Thymus (tissue), 11 donors: ENCODE measurements around the gene CSTF2T. TPM values are rescaled to one million over a fixed set of nuclear protein-coding genes. Genes with fewer than 3 reads are reported as not detected.

ENCODE experiments used
- DNase-seq, 9 donors: peaks; one replicate each; pipeline ENCODE4 v3.0.0-alpha.2; 2013; ENCODE audit warnings: low spot score in 9 of 9, low read depth in 6 of 9, missing footprints in 1 of 9
- H3K27ac ChIP-seq, 2 donors: one replicate each; pipeline ENCODE4 v1.5.1; 2013; ENCODE audit warnings: control low read depth in 1 of 2, low read depth in 1 of 2, low read length in 1 of 2, mild to moderate bottlenecking in 1 of 2, moderate library complexity in 1 of 2
- H3K27me3 ChIP-seq, 2 donors: one replicate each; pipeline ENCODE4 v1.5.1; 2013; ENCODE audit warnings: low read length in 1 of 2; ENCODE audit not compliant: control insufficient read depth in 2 of 2, insufficient read depth in 1 of 2
- H3K36me3 ChIP-seq, 2 donors: one replicate each; pipeline ENCODE4 v1.5.1; 2013; ENCODE audit warnings: low read length in 1 of 2, mild to moderate bottlenecking in 1 of 2, moderate library complexity in 1 of 2; ENCODE audit not compliant: control insufficient read depth in 2 of 2, insufficient read depth in 2 of 2
- H3K4me1 ChIP-seq, 2 donors: one replicate each; pipeline ENCODE4 v1.5.1; 2013; ENCODE audit warnings: low read length in 2 of 2; ENCODE audit not compliant: control insufficient read depth in 2 of 2, insufficient read depth in 2 of 2
- H3K4me3 ChIP-seq, 2 donors: one replicate each; pipeline ENCODE4 v1.5.1; 2013; ENCODE audit warnings: low read length in 2 of 2, control low read depth in 1 of 2, mild to moderate bottlenecking in 1 of 2
- H3K9me3 ChIP-seq, 2 donors: one replicate each; pipeline ENCODE4 v1.5.1; 2013; ENCODE audit warnings: low read length in 1 of 2, mild to moderate bottlenecking in 1 of 2; ENCODE audit not compliant: control insufficient read depth in 2 of 2, insufficient read depth in 1 of 2
- WGBS: extraction: QIAGEN DNeasy Blood & Tissue Kit; methylation state at CpG from one replicate; pipeline ENCODE4 v1.1.7; 2013; 5-methylcytosine and 5-hydroxymethylcytosine counted together
- polyA plus RNA-seq: library from polyadenylated mRNA; stranded (reverse); fragments of 200-250 nt; gene quantifications from one replicate; pipeline ENCODE4 v1.2.3, GENCODE V29; 2013
- total RNA-seq: library from RNA; stranded (reverse); fragments of 120-200 nt; gene quantifications from one replicate; pipeline ENCODE4 v1.2.4, GENCODE V29; 2013
- donor health status: healthy.

CSTF2T gene
- total and polyA plus RNA-seq, 2 donors = 23.9 to 24.2 TPM

DNA sequence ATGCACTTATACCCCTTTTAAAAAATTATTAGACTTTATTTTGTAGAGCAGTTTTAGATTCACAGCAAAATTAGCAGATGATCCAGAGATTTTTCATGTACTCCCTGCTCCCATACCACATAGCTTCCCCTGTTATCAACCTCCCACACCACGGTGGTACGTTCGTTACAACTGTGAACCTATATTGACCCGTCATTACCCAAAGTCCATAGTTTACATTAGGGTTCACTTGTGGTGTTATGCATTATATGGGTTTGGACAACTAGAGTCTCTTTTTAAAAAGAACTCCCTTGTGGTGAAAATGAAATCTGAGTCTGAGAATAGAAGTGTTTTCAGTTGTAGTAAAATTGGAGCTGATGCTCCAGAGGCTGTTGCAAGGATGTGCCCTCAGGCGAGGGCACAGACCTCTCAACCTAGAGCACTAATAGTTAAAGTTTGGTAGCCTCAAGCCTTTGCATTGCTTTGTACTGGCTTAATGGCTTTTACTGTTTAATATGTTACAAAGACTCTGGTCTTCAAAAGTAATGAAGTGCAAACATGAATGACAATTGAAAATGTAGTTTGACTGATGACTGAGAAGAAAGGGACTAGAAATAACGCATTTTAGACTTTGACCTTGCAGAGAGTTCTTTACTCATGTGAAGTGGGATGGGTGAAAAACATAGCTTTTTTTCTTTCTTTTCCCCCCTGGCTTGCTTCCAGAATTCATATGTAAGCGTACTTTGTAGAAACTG is 30.6 kb upstream of the CSTF2T start:
- H3K4me1 ChIP-seq = no peaks in the 10 kb centered on the region
- no peaks in the 10 kb centered on the region for H3K27me3 ChIP-seq
- H3K27ac ChIP-seq = no peak overlapping the region
- no peak for DNase-seq
- H3K9me3 ChIP-seq = no peaks in the 10 kb centered on the region
- 96% methylated on average over 7 of the region's 7 CpGs for WGBS
- no peaks in the 10 kb centered on the region for H3K36me3 ChIP-seq
- H3K4me3 ChIP-seq = no peak overlapping the region

DNA sequence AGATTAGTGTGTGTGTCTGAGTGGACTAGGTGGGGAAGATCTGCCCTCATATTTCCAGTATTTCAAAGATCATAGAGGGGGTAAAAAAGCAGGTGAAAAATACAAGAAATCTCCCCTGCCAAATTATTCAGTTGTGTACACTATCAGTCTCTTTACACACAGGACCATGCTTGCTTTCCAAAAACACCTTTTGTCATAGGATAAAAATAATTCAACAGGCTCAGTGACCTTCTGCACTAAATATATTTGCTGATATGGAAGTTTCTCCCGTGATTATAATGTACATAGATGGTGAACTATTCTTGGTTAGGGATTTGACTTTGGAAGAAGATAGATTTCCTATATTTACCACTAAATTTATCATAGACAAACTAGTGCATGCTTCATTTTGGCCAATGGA is 24.6 kb upstream of the CSTF2T start:
- H3K4me3 ChIP-seq = no peak overlapping the region

DNA sequence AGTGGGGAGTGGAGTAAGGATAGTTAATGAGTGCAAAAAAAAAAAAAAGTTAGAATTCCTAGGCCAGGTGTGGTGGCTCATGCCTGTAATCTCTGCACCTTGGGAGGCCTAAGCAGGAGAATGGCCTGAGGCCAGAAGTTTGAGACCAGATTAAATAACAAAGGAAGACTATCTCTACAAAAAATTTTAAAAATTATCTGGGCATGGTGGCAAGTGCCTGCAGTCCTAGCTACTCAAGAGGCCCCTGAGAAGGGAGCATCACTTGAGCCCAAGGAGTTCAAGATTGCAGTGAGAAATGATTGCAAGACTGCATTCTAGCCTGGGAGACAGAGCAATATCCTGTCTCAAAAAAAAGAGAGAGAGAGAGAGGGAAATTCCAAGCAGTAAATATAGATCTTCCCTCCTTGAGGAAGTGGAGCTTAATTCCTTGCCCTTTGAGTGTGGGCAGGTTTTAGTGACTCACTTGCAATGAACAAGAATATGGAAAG is 19.5 kb upstream of the CSTF2T start:
- no peak for DNase-seq
- Histone ChIP-seq H3K27ac (no peak overlapping the region), H3K36me3 (no peaks in the 10 kb centered on the region), H3K4me3 (no peak overlapping the region), H3K9me3 (no peaks in the 10 kb centered on the region), H3K4me1 (no peaks in the 10 kb centered on the region), H3K27me3 (no peaks in the 10 kb centered on the region)

More for the DNA sequence above, 24.6 kb upstream of the CSTF2T start:
- no peaks in the 10 kb centered on the region for H3K27me3 ChIP-seq
- H3K36me3 ChIP-seq = no peaks in the 10 kb centered on the region
- H3K9me3 ChIP-seq = no peaks in the 10 kb centered on the region
- no peak for DNase-seq
- H3K4me1 ChIP-seq = no peaks in the 10 kb centered on the region
- 86% methylated on average over 1 of the region's 1 CpG for WGBS
- no peak overlapping the region for H3K27ac ChIP-seq

DNA sequence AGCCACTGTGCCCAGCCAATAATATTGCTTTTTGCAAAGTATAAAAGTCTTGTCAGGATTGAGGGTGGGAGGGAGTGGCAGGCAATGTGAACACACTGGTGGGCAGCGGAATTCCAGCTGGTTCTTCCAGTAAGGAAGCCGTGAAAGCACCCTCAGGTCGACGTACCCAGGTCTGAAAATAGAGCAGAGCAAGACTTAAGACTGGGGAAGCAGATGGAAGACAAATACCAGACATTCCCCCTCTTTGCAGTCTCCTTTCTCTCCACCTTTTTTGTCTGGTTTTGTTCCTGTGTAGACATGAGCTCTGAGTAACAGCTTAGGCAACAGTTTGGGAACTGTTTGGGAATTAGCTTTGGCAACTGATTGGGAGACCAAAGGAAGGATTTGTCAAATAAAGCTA is 17.6 kb upstream of the CSTF2T start:
- no peaks in the 10 kb centered on the region for H3K36me3 ChIP-seq
- no peak overlapping the region for H3K4me3 ChIP-seq
- 93% methylated on average over 4 of the region's 4 CpGs for WGBS
- no peak for DNase-seq
- H3K4me1 ChIP-seq = no peaks in the 10 kb centered on the region
- H3K27ac ChIP-seq = no peak overlapping the region
- no peaks in the 10 kb centered on the region for H3K27me3 ChIP-seq
- no peaks in the 10 kb centered on the region for H3K9me3 ChIP-seq

DNA sequence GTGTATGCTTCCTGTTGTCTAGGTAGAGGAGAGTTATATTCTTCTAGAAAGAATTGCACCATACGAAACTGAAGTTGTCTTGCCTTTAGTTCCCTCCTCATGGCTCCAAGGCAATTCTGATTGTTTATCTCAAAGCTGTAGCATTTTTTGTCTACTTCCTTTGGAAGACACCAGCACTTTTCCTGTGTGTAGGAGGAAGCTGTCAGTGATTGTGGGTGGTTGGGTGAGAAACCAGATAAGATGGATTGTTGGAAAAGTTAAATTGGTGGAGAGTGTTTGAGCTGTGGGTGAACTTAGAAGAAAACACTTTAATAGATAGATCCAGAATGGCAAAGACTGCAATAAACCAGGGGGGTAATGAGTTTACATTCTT is 12.1 kb upstream of the CSTF2T start:
- DNase-seq = no peak
- no peak overlapping the region for H3K4me3 ChIP-seq
- H3K4me1 ChIP-seq = no peaks in the 10 kb centered on the region
- H3K36me3 ChIP-seq = no peaks in the 10 kb centered on the region
- 92% methylated on average over 1 of the region's 1 CpG for WGBS
- H3K27me3 ChIP-seq = no peaks in the 10 kb centered on the region
- no peaks in the 10 kb centered on the region for H3K9me3 ChIP-seq
- no peak overlapping the region for H3K27ac ChIP-seq

DNA sequence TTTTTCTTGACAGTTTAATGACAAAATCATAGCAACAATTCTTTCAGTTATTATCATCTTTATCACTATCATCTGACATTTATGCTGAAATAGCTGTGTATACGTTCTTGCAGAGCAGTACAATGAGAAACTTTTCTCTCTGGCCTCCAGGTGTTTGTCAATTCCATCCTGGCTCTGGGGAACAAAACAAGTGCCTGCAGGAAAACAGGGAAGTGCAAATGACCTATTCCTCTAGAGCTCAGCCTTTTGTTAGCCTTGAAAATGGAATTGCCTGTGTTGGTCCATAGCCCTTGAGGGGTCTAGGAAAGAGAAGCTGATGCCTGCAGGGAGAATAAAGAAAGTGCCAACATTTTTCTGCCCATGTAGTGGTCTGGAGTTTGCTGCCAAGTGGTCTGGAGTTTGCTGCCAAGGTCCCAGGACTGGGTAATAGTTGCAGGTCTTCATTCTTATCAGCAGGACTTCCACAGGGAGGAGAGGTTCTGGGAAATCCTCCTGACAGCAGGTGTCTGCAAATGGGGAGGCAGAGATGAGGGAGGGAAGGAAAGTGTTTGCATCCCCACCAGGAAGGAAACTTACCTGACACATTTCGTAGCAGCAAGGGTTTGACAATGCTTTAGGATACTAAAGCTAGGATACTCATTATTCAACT is 10.1 kb upstream of the CSTF2T start:
- 97% methylated on average over 2 of the region's 2 CpGs for WGBS
- Histone ChIP-seq H3K27me3 (no peaks in the 10 kb centered on the region), H3K27ac (no peak overlapping the region)

DNA sequence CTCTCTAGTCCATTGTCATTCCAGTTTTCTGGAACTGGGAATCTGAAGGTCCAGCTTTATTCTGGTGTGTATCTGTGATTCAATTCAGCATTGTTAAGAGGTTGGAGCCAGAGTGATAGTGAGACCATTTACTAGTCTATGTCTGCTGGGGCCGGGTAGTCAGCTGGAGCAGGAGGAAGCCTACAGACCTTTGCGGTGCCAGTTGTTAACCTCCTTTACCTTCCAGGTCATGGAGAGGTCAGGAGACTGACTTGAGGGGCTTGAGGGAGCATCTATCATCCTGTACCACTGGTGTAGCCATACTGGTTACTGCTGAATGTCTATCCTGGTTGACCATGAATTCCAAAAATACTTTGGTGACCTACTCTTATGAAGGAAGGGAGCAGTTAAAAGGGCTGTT is 9.2 kb upstream of the CSTF2T start:
- Histone ChIP-seq H3K9me3 (no peaks in the 10 kb centered on the region), H3K4me1 (no peaks in the 10 kb centered on the region), H3K27me3 (no peaks in the 10 kb centered on the region), H3K27ac (no peak overlapping the region), H3K4me3 (no peak overlapping the region), H3K36me3 (no peaks in the 10 kb centered on the region)
- 96% methylated on average over 2 of the region's 2 CpGs for WGBS
- no peak for DNase-seq

More for the DNA sequence above, 10.1 kb upstream of the CSTF2T start:
- Histone ChIP-seq H3K9me3 (no peaks in the 10 kb centered on the region), H3K36me3 (no peaks in the 10 kb centered on the region), H3K4me3 (no peak overlapping the region), H3K4me1 (no peaks in the 10 kb centered on the region)
- no peak for DNase-seq

DNA sequence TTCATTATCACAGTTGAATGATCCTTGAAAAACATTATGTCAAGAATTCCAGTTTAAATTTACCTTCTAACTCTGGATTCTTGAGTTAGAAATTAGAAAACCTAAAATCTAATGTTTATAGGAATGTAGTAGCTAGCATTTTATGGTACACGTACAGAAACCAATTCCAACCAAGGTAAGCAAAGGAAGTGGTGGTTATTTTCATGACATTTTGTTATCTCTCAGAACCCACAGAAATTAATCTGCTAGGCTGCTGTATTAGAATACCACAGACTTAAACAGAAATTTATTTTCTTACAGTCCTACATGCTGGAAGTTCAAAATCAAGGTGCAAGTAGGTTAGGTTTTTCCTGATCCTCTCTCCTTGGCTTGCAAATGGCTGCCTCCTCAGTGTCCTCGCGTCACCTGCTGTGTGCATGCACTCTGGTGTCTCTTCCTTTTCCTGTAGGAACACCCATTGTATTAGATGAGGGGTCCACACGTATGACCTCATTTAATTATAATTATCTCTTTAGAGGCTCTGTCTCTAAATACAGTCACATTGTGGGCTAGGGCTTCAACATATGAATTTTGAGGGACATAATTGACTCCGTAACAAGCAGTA is 8.5 kb upstream of the CSTF2T start:
- no peaks in the 10 kb centered on the region for H3K4me1 ChIP-seq
- H3K27ac ChIP-seq = no peak overlapping the region
- H3K36me3 ChIP-seq = no peaks in the 10 kb centered on the region
- WGBS = 75% methylated on average over 5 of the region's 5 CpGs
- H3K27me3 ChIP-seq = no peaks in the 10 kb centered on the region
- H3K4me3 ChIP-seq = no peak overlapping the region
- no peaks in the 10 kb centered on the region for H3K9me3 ChIP-seq
- DNase-seq = peak in 1 of 9 donors; percentile 27

DNA sequence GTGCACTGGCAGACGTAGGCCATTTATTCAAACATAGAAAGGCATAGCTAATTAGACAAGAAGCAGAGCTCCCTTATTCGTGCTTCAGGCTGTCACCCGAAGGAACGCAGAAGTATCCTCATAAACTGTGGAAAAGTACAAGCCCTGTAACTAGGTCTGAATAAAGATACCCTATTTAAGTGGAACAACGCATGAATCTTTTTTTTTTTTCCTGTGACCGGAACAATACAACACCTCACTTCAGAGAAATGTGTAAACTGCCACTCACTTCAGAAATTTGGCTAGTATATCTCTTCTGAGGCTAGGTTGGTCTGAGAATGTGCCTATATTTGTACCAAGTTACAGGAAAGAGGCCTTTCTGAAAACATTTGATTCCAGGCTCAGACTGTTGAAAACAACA is 8.0 kb upstream of the CSTF2T start:
- no peaks in the 10 kb centered on the region for H3K27me3 ChIP-seq
- H3K4me3 ChIP-seq = no peak overlapping the region
- 83% methylated on average over 6 of the region's 6 CpGs for WGBS
- H3K27ac ChIP-seq = no peak overlapping the region
- no peaks in the 10 kb centered on the region for H3K9me3 ChIP-seq
- H3K4me1 ChIP-seq = no peaks in the 10 kb centered on the region
- no peaks in the 10 kb centered on the region for H3K36me3 ChIP-seq
- DNase-seq = peak in 1 of 9 donors; percentile 17
